ENCODE data around the gene SYNRG. TPM values are rescaled to one million over a fixed set of nuclear protein-coding genes. Genes with fewer than 3 reads are reported as not detected.

SYNRG gene
- total RNA-seq, 4 donors from 2014 or later: 30.2 to 151 (median 56.7) TPM

DNA sequence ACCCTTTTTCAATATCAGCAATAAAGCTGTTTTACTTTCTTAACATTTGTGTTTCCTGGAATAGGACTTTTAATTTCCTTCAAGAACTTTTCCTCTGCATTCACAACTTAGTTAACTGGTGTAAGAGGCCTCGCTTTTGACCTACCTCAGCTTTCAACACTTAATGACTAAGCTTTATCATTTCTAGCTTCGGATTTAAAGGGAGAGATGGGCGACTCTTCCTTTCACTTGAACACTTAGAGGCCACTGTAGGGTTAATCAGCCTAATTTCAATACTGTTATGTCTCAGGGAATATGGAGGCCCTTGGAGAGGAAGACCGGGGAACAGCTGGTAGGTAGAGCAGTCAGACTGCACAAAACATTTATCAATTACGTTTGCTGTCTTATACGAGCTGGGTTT lies 4.7 kb downstream of the SYNRG start:
- in situ Hi-C loops (cut with MboI; ENCODE audit: low pct_ligation_motif_present in 1 of 4, low pct_unique_long_range_greater_than_20kb in 1 of 4, low sequenced_read_pairs in 3 of 4): no loop called here

DNA sequence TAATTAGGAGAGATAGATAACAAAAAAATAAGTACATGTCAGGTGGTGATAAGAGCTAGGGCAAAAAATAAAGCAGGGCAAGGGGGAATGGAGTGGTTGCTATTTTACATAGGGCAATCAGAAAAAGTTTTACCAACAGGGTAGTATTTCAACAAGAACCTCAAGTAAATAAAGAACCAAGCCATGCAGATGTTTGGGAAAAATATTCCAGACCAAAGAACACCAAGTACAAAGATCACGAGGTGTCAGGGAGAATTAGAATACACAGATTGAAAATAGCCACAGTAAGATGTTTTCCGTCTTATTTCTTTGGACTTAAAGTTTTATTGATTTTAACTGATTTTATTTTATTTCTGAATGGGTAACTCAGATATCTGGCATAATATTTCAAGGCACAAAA lies 11.1 kb downstream of the SYNRG start:
- Histone ChIP-seq H3K36me3 (peaks cover 0 to 42% (median 17%) of the 10 kb centered on the region in 4 donors), H3K27ac (no peak overlapping the region), H3K4me3 (no peak overlapping the region), H3K4me1 (no peaks in the 10 kb centered on the region), H3K9me3 (no peaks in the 10 kb centered on the region), H3K27me3 (no peaks in the 10 kb centered on the region)
- no peak for DNase-seq
- intact Hi-C loops (cut with DNase I; ENCODE audit: low total_unique reads): no loop called here
- TF ChIP-seq POLR2A (IDR thresholded peaks at IDR 0.05) (no peak), EP300 (IDR thresholded peaks at IDR 0.05; ENCODE audit: low read depth) (no peak), POLR2AphosphoS5 (IDR thresholded peaks at IDR 0.05) (no peak)
- TF ChIP-seq, protein P1, sequence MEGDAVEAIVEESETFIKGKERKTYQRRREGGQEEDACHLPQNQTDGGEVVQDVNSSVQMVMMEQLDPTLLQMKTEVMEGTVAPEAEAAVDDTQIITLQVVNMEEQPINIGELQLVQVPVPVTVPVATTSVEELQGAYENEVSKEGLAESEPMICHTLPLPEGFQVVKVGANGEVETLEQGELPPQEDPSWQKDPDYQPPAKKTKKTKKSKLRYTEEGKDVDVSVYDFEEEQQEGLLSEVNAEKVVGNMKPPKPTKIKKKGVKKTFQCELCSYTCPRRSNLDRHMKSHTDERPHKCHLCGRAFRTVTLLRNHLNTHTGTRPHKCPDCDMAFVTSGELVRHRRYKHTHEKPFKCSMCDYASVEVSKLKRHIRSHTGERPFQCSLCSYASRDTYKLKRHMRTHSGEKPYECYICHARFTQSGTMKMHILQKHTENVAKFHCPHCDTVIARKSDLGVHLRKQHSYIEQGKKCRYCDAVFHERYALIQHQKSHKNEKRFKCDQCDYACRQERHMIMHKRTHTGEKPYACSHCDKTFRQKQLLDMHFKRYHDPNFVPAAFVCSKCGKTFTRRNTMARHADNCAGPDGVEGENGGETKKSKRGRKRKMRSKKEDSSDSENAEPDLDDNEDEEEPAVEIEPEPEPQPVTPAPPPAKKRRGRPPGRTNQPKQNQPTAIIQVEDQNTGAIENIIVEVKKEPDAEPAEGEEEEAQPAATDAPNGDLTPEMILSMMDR (IDR thresholded peaks at IDR 0.05): no peak
- WGBS, 2 donors (ENCODE audit: low coverage in 1 of 2): 92 to 94% methylated on average over 2 of the region's 2 CpGs
- in situ Hi-C loops (cut with MboI; ENCODE audit: low pct_ligation_motif_present in 1 of 4, low pct_unique_long_range_greater_than_20kb in 1 of 4, low sequenced_read_pairs in 3 of 4): no loop called here

More for the DNA sequence above, 4.7 kb downstream of the SYNRG start:
- no peaks in the 10 kb centered on the region for H3K27me3 ChIP-seq
- peaks cover 0 to 29% (median 14%) of the 10 kb centered on the region in 4 donors for H3K4me1 ChIP-seq
- H3K27ac ChIP-seq: no peak overlapping the region
- DNase-seq: no peak
- intact Hi-C loops (cut with DNase I; ENCODE audit: low total_unique reads): no loop called here
- H3K9me3 ChIP-seq: no peaks in the 10 kb centered on the region
- H3K36me3 ChIP-seq: no peaks in the 10 kb centered on the region
- WGBS, 2 donors (ENCODE audit: low coverage in 1 of 2): 66 to 79% methylated on average over 6 of the region's 6 CpGs
- TF ChIP-seq POLR2AphosphoS5 (IDR thresholded peaks at IDR 0.05) (no peak), POLR2A (IDR thresholded peaks at IDR 0.05) (no peak), EP300 (IDR thresholded peaks at IDR 0.05; ENCODE audit: low read depth) (no peak)
- TF ChIP-seq, protein P1 (IDR thresholded peaks at IDR 0.05): no peak
- H3K4me3 ChIP-seq: no peak overlapping the region

DNA sequence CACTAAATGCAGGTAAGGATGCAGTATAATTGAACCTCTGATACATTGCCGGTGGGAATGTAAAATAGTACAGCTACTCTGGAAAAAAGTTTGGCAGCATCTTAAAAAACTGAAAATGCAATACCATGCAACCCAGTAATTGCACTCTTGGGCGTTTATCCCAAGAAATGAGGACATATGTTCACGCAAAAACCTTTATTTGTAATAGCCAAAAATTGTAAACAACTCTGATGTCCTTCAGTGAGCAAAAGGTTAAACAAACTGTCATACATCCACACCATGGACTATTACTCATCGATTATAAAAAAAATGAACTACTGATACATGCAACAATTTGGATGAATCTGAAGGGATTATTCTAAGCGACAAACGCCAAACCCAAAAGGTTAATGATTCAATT lies 16.9 kb downstream of the SYNRG start:
- TF ChIP-seq POLR2AphosphoS5 (IDR thresholded peaks at IDR 0.05): no peak
- no peak for TF ChIP-seq POLR2A (IDR thresholded peaks at IDR 0.05)
- TF ChIP-seq, protein P1 (IDR thresholded peaks at IDR 0.05): no peak

DNA sequence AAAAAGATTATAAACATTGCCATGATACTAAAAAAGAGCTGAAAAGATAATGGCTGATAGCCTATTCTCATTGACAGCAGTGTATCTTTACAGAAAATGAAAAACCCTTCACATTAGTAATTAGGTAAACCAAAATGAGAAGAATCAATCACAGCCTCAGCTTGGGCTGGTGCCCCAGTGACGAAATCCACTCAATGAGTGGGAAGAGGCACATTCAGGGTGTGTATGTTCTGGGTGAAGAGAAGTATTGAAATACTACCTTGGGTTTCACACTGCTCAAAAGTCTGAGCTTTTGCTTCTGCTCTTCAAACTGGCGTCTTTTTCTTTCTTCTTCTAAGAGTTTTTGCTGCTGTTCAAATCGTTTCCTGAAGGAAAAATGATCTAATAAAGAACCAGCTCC lies 24.2 kb downstream of the SYNRG start:
- in situ Hi-C loops (cut with MboI; ENCODE audit: low pct_ligation_motif_present in 1 of 4, low pct_unique_long_range_greater_than_20kb in 1 of 4, low sequenced_read_pairs in 3 of 4): no loop called here
- WGBS, 2 donors (ENCODE audit: low coverage in 1 of 2): 96 to 100% methylated on average over 2 to 3 of the region's 3 CpGs

More for the DNA sequence above, 16.9 kb downstream of the SYNRG start:
- Histone ChIP-seq H3K4me1 (no peaks in the 10 kb centered on the region), H3K27ac (no peak overlapping the region), H3K4me3 (no peak overlapping the region), H3K27me3 (no peaks in the 10 kb centered on the region), H3K9me3 (no peaks in the 10 kb centered on the region), H3K36me3 (peaks cover 0 to 29% (median 14%) of the 10 kb centered on the region in 4 donors)
- intact Hi-C loops (cut with DNase I; ENCODE audit: low total_unique reads): no loop called here
- DNase-seq: no peak
- 53 to 76% methylated on average over 5 to 6 of the region's 6 CpGs for WGBS, 2 donors (ENCODE audit: low coverage in 1 of 2)
- in situ Hi-C loops (cut with MboI; ENCODE audit: low pct_ligation_motif_present in 1 of 4, low pct_unique_long_range_greater_than_20kb in 1 of 4, low sequenced_read_pairs in 3 of 4): no loop called here

More for the DNA sequence above, 24.2 kb downstream of the SYNRG start:
- Histone ChIP-seq H3K36me3 (peaks cover 0 to 64% (median 25%) of the 10 kb centered on the region in 4 donors), H3K27me3 (no peaks in the 10 kb centered on the region), H3K4me3 (no peak overlapping the region), H3K4me1 (no peaks in the 10 kb centered on the region), H3K9me3 (no peaks in the 10 kb centered on the region), H3K27ac (no peak overlapping the region)
- DNase-seq: no peak
- TF ChIP-seq POLR2AphosphoS5 (IDR thresholded peaks at IDR 0.05) (no peak), EP300 (IDR thresholded peaks at IDR 0.05; ENCODE audit: low read depth) (no peak), POLR2A (IDR thresholded peaks at IDR 0.05) (no peak)
- TF ChIP-seq, protein P1 (IDR thresholded peaks at IDR 0.05): no peak
- intact Hi-C loops (cut with DNase I; ENCODE audit: low total_unique reads): no loop called here
